Measurements from ENCODE around the gene NPAT. TPM values are rescaled to one million over a fixed set of nuclear protein-coding genes. Genes with fewer than 3 reads are reported as not detected.

The NPAT gene
- total RNA-seq, 1 donor from 2014 or later, result 38.1 TPM

DNA sequence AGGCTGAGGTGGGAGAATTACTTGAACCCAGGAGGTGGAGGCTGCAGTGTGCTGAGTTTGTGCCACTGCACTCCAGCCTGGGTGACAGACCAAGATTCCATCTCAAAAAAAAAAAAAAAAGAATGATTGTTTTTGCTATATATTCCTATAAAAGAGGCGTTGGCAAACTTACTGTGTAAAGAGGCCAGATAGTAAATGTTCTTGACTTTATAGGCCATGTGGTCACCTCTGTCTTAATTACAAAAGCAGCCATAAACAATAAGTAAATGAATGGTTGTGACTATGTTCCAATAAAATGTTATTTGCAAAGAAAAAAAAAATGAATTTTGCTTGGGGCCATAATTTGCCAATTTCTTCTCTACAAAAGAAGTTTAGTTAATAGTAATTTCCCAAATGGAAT is 12.8 kb upstream of the NPAT start:
- ChIA-PET POLR2A (interaction anchor here (0.7 to 7.5 kb wide), 2 partner anchors 10 to 58 kb away, joined by 3 to 210 read pairs; partner anchors contain the start of genes ATM and NPAT), CTCF (interaction anchor here (5.5 kb wide), 1 partner anchor 12 kb away, joined by 34 read pairs; the partner anchor contains the start of genes ATM and NPAT)
- intact Hi-C loops (cut with micrococcal nuclease), result loop anchor here (5.0 kb wide), 1 partner anchor 232 kb away; the partner anchor contains the start of gene C11orf65
- Mint-ChIP-seq H3K27me3 (no peaks in the 10 kb centered on the region), H3K4me3 (no peak overlapping the region), H3K4me1 (peaks cover 50% of the 10 kb centered on the region), H3K9me3 (no peaks in the 10 kb centered on the region), H3K27ac (peak overlapping the region; percentile 53), H3K36me3 (ENCODE audit: low read depth) (peaks cover 62% of the 10 kb centered on the region)
- ATAC-seq (ENCODE audit: low read depth), result no peak
- TF ChIP-seq, protein P1, sequence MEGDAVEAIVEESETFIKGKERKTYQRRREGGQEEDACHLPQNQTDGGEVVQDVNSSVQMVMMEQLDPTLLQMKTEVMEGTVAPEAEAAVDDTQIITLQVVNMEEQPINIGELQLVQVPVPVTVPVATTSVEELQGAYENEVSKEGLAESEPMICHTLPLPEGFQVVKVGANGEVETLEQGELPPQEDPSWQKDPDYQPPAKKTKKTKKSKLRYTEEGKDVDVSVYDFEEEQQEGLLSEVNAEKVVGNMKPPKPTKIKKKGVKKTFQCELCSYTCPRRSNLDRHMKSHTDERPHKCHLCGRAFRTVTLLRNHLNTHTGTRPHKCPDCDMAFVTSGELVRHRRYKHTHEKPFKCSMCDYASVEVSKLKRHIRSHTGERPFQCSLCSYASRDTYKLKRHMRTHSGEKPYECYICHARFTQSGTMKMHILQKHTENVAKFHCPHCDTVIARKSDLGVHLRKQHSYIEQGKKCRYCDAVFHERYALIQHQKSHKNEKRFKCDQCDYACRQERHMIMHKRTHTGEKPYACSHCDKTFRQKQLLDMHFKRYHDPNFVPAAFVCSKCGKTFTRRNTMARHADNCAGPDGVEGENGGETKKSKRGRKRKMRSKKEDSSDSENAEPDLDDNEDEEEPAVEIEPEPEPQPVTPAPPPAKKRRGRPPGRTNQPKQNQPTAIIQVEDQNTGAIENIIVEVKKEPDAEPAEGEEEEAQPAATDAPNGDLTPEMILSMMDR (IDR thresholded peaks at IDR 0.05), result no peak
- no peak for DNase-seq

GRCh38 chr11:108233277-108233945 is 11.0 kb upstream of the NPAT start:
- H3K9me3 Mint-ChIP-seq, result no peaks in the 10 kb centered on the region
- TF ChIP-seq, protein P1 (IDR thresholded peaks at IDR 0.05), result no peak
- ChIA-PET CTCF (interaction anchor here (0.9 kb wide), 1 partner anchor 13 kb away, joined by 3 read pairs; no protein-coding TSS in a partner anchor), POLR2A (interaction anchor here (0.7 to 1.0 kb wide), 2 partner anchors 10 to 90 kb away, joined by 5 to 8 read pairs; partner anchors contain the start of genes ATM and NPAT)
- H3K27ac Mint-ChIP-seq, result peak overlapping the region; percentile 35
- no peaks in the 10 kb centered on the region for H3K27me3 Mint-ChIP-seq
- DNase-seq, result no peak
- peaks cover 72% of the 10 kb centered on the region for H3K36me3 Mint-ChIP-seq (ENCODE audit: low read depth)
- H3K4me3 Mint-ChIP-seq, result no peak overlapping the region
- intact Hi-C loops (cut with micrococcal nuclease), result no loop called here
- no peak for ATAC-seq (ENCODE audit: low read depth)
- peaks cover 40% of the 10 kb centered on the region for H3K4me1 Mint-ChIP-seq

- no peak for DNase-seq
- Mint-ChIP-seq H3K27me3 (no peaks in the 10 kb centered on the region), H3K9me3 (no peaks in the 10 kb centered on the region), H3K36me3 (ENCODE audit: low read depth) (peaks cover 66% of the 10 kb centered on the region), H3K4me3 (no peak overlapping the region), H3K4me1 (peaks cover 25% of the 10 kb centered on the region), H3K27ac (peak overlapping the region; percentile 56)
- ChIA-PET CTCF (interaction anchor here (0.8 to 1.3 kb wide), 2 partner anchors 9 to 24 kb away, joined by 3 to 4 read pairs; no protein-coding TSS in a partner anchor), POLR2A (interaction anchor here (8.9 kb wide), 1 partner anchor 10 kb away, joined by 210 read pairs; no protein-coding TSS in a partner anchor)
- TF ChIP-seq, protein P1 (IDR thresholded peaks at IDR 0.05), result no peak
- no peak for ATAC-seq (ENCODE audit: low read depth)
- intact Hi-C loops (cut with micrococcal nuclease), result loop anchor here (10.0 kb wide), 1 partner anchor 267 kb away; the partner anchor contains the start of gene POGLUT3
Measured at GRCh38 chr11:108228251-108228650, 5.8 kb upstream of the NPAT start.

- ATAC-seq (ENCODE audit: low read depth), result no peak
- ChIA-PET CTCF (no interaction called here), POLR2A (interaction anchor here (0.6 to 8.9 kb wide), 3 partner anchors 13 to 439 kb away, joined by 3 to 210 read pairs (median 10); partner anchors contain the start of gene DDX10)
- Mint-ChIP-seq H3K27me3 (no peaks in the 10 kb centered on the region), H3K36me3 (ENCODE audit: low read depth) (peaks cover 55% of the 10 kb centered on the region), H3K4me3 (peak overlapping the region; percentile 46), H3K4me1 (peaks cover 28% of the 10 kb centered on the region), H3K27ac (peak overlapping the region; percentile 88), H3K9me3 (no peaks in the 10 kb centered on the region)
- intact Hi-C loops (cut with micrococcal nuclease), result loop anchor here (10.0 kb wide), 1 partner anchor 269 kb away; the partner anchor contains the start of gene POGLUT3
- TF ChIP-seq, protein P1 (IDR thresholded peaks at IDR 0.05), result no peak
- no peak for DNase-seq
Measured at GRCh38 chr11:108226036-108226435, 3.6 kb upstream of the NPAT start.
